H1 (cell line): ENCODE data around the gene C7orf57. TPM values are rescaled to one million over a fixed set of nuclear protein-coding genes. Genes with fewer than 3 reads are reported as not detected.

Experiments used
- CHD1 ChIP-seq: IDR thresholded peaks from 2 replicates; pipeline ENCODE4 v1.6.1; 2012; ENCODE audit warnings: low read depth, low read length, improper control_type of control experiment
- CHD7 ChIP-seq: fragments of 300-600 bp; sonication (generic); IDR thresholded peaks from 2 replicates; pipeline ENCODE4 v1.7.1; 2012; ENCODE audit warnings: low read length, moderate library complexity, mild to moderate bottlenecking, inconsistent platforms; ENCODE audit not compliant: insufficient replicate concordance
- CTBP2 ChIP-seq: IDR thresholded peaks from 2 replicates; pipeline ENCODE4 v1.7.0; 2011; ENCODE audit warnings: borderline replicate concordance, mild to moderate bottlenecking, moderate library complexity, mixed read lengths, low read length; ENCODE audit not compliant: insufficient read depth, insufficient read length
- KDM4A ChIP-seq: IDR thresholded peaks from one replicate; pipeline ENCODE4 v1.7.1; 2012; ENCODE audit warnings: low read depth, mild to moderate bottlenecking, moderate library complexity, low read length, inconsistent platforms; ENCODE audit not compliant: severe bottlenecking
- RAD21 ChIP-seq, 2 experiments: IDR thresholded peaks in 1 of 2; conservative IDR thresholded peaks in 1 of 2; 2 replicates each; pipeline ENCODE4 v1.6.1; 2011; ENCODE audit warnings: low read depth in 2 of 2, low read length in 2 of 2, improper control_type of control experiment in 1 of 2, inconsistent platforms in 1 of 2, mild to moderate bottlenecking in 1 of 2, moderate library complexity in 1 of 2
- RFX5 ChIP-seq: IDR thresholded peaks from 2 replicates; pipeline ENCODE4 v1.6.1; 2011; ENCODE audit warnings: low read depth, low read length, improper control_type of control experiment, borderline replicate concordance
- ZNF274 ChIP-seq: IDR thresholded peaks from 2 replicates; pipeline ENCODE4 v1.7.0; 2012; ENCODE audit warnings: low read length, borderline replicate concordance; ENCODE audit errors: extremely low read depth
- polyA plus RNA-seq, 7 experiments: library from polyadenylated mRNA; depleted of rRNA in 3 of 7; stranded (reverse) in 5 of 7; unstranded in 2 of 7; fragments of >200 nt in 5 of 7; fragments of 200-250 nt in 2 of 7; gene quantifications; 1 replicate in 5 of 7; 2 replicates in 1 of 7; 4 replicates in 1 of 7; pipeline versions ENCODE4 v1.2.1 to v1.2.3, GENCODE V29; 2011 to 2013; ENCODE audit warnings: missing spikeins in 2 of 7, mixed read lengths in 2 of 7
- total RNA-seq: library from RNA; stranded (reverse); fragmentation: NEBNext Ultra II Directional; extraction: Animal tissue kit (Norgen Biotek cat#: 25700); gene quantifications from 2 replicates; pipeline ENCODE4 v1.2.1, GENCODE V29; 2021

Gene C7orf57
- total and polyA plus RNA-seq, 2 of the 8 experiments (the other 6 are each of a cell fraction or from before 2014, with no cell fraction given), result 0.08 to 0.56 TPM

GRCh38 chr7:48089046-48090003 lies 54.0 kb downstream of the C7orf57 start, which contains the start of gene UPP1 (continued):
- TF ChIP-seq CHD7, result no peak
- TF ChIP-seq CHD1, result no peak
- no peak for TF ChIP-seq RFX5
- peak in 1 of 2 experiments; percentile 19; a peak in 1 of 4 replicates for TF ChIP-seq RAD21 (IDR thresholded peaks at IDR 0.05 in 1 of 2, conservative IDR thresholded peaks at IDR 0.05 in 1 of 2; ENCODE audit: low read depth in 2 of 2, low read length in 2 of 2)
- TF ChIP-seq CTBP2, result no peak
- no peak for TF ChIP-seq ZNF274
- TF ChIP-seq KDM4A, result peak; percentile 50
